ENCODE results near the gene CHM. TPM values are rescaled to one million over a fixed set of nuclear protein-coding genes. Genes with fewer than 3 reads are reported as not detected.

CHM gene
- total and polyA plus RNA-seq, 7 donors: 8.2 to 15.5 (median 13.1) TPM

- WGBS, 3 donors: 71 to 92% (median 81%) methylated on average over 2 of the region's 2 CpGs
- intact Hi-C loops (cut with DNase I): no loop called here
- Histone ChIP-seq H3K4me1 (no peaks in the 10 kb centered on the region), H3K36me3 (ENCODE audit: insufficient read depth in 1 of 2, low read depth in 1 of 2) (no peaks in the 10 kb centered on the region), H3K27me3 (ENCODE audit: insufficient read depth in 3 of 3, low read length in 2 of 3) (no peaks in the 10 kb centered on the region), H3K4me3 (no peak overlapping the region), H3K27ac (no peak overlapping the region), H3K9me3 (no peaks in the 10 kb centered on the region)
- ATAC-seq: peak in 1 of 4 donors; percentile 44
- TF ChIP-seq, protein P1, sequence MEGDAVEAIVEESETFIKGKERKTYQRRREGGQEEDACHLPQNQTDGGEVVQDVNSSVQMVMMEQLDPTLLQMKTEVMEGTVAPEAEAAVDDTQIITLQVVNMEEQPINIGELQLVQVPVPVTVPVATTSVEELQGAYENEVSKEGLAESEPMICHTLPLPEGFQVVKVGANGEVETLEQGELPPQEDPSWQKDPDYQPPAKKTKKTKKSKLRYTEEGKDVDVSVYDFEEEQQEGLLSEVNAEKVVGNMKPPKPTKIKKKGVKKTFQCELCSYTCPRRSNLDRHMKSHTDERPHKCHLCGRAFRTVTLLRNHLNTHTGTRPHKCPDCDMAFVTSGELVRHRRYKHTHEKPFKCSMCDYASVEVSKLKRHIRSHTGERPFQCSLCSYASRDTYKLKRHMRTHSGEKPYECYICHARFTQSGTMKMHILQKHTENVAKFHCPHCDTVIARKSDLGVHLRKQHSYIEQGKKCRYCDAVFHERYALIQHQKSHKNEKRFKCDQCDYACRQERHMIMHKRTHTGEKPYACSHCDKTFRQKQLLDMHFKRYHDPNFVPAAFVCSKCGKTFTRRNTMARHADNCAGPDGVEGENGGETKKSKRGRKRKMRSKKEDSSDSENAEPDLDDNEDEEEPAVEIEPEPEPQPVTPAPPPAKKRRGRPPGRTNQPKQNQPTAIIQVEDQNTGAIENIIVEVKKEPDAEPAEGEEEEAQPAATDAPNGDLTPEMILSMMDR (IDR thresholded peaks at IDR 0.05): no peak
- no peak for DNase-seq
Measured at GRCh38 chrX:85994228-85994627, 53.1 kb downstream of the CHM start.

DNA sequence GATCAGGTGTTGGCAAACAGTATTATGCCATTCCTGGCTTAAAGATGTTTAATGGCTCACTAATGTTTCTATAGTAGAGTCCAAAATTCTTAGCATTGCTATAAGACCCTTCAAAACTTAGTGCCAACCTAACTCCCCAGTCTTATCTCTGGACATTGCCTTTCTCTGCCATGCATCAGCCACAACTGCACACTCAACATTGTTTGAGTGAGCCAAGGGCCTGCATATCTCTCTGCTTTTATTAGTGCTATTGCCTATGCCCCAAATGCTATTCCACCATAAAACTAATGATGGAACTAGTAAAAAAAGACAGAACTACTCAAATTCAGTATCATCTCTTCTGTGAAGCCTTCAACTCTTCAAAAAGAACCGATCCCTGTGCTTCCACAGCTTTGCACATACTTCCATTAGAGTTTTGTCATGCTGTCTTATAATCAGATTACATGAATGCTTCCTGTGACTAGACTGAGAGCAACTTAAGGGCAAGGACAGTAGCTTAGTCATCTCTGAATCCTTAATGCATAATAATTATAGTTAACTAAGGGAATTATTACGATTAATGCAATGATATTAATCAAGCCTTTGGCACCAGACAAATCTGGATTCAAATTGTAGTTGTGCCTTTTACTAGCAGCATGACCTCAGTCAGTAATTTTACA lies 53.7 kb downstream of the CHM start:
- Histone ChIP-seq H3K4me3 (no peak overlapping the region), H3K27ac (no peak overlapping the region), H3K36me3 (ENCODE audit: insufficient read depth in 1 of 2, low read depth in 1 of 2) (no peaks in the 10 kb centered on the region), H3K4me1 (no peaks in the 10 kb centered on the region), H3K27me3 (ENCODE audit: insufficient read depth in 3 of 3, low read length in 2 of 3) (no peaks in the 10 kb centered on the region), H3K9me3 (no peaks in the 10 kb centered on the region)
- no peak for DNase-seq
- intact Hi-C loops (cut with DNase I): no loop called here
- WGBS, 3 donors: 35 to 61% (median 47%) methylated on average over 2 of the region's 2 CpGs
- TF ChIP-seq, protein P1 (IDR thresholded peaks at IDR 0.05): no peak
- peak in 1 of 4 donors; percentile 37 for ATAC-seq

DNA sequence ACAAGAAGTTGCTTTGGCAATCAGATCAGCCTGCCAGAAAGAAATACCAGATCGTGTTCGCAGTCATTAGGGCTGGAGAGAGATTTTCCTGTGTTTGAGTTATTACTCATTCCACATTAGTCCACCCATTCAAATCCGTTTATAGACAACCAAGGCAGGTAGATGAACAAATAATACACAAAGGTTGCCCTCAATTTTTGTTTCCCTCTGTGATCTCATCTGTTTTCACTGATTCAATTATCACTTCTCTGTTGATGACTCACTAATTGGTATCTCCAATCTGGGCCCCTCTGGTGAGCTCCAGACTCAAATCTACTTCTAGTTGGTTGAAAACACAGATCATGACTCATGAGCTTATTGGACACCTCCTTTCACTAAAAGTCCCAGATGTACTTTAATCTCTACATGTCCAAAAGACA lies 54.5 kb downstream of the CHM start:
- DNase-seq: no peak
- Histone ChIP-seq H3K4me3 (no peak overlapping the region), H3K27me3 (ENCODE audit: insufficient read depth in 3 of 3, low read length in 2 of 3) (no peaks in the 10 kb centered on the region), H3K36me3 (ENCODE audit: insufficient read depth in 1 of 2, low read depth in 1 of 2) (no peaks in the 10 kb centered on the region), H3K4me1 (no peaks in the 10 kb centered on the region), H3K9me3 (no peaks in the 10 kb centered on the region), H3K27ac (no peak overlapping the region)
- TF ChIP-seq, protein P1 (IDR thresholded peaks at IDR 0.05): no peak
- intact Hi-C loops (cut with DNase I): no loop called here
- 45 to 59% (median 48%) methylated on average over 3 of the region's 3 CpGs for WGBS, 3 donors
- no peak for ATAC-seq

GRCh38 chrX:85988353-85988752 lies 59.0 kb downstream of the CHM start:
- intact Hi-C loops (cut with DNase I): no loop called here
- H3K4me3 ChIP-seq: no peak overlapping the region
- no peak for ATAC-seq

More at GRCh38 chrX:85988353-85988752, 59.0 kb downstream of the CHM start:
- no peaks in the 10 kb centered on the region for H3K4me1 ChIP-seq
- DNase-seq: no peak
- H3K27me3 ChIP-seq (ENCODE audit: insufficient read depth in 3 of 3, low read length in 2 of 3): no peaks in the 10 kb centered on the region
- no peak overlapping the region for H3K27ac ChIP-seq
- H3K9me3 ChIP-seq: no peaks in the 10 kb centered on the region
- TF ChIP-seq, protein P1 (IDR thresholded peaks at IDR 0.05): no peak
- 56 to 88% (median 60%) methylated on average over 3 of the region's 3 CpGs for WGBS, 3 donors
- H3K36me3 ChIP-seq (ENCODE audit: insufficient read depth in 1 of 2, low read depth in 1 of 2): no peaks in the 10 kb centered on the region

All from psoas muscle (tissue), 8 donors.